ENCODE measurements around the gene LDLRAD3.

GRCh38 chr11:36121054-36121453, 177.2 kb downstream of the LDLRAD3 start:
- TF ChIP-seq POLR2A (IDR thresholded peaks at IDR 0.05) (no peak), CTCF (IDR thresholded peaks at IDR 0.05) (no peak)
